Hypothalamus (tissue), 51 donors: ENCODE results near the gene KLHL21.
"Not testable (repeated sequence)": the region's sequence is repeated elsewhere in the genome, so short reads cannot be mapped to it uniquely, and the experiment has no call there.

ENCODE experiments used
- DNase-seq, 51 donors: peaks; one replicate each; lab custom pipeline; 2025; lab: John Stamatoyannopoulos, UW

KLHL21 gene, protein sequence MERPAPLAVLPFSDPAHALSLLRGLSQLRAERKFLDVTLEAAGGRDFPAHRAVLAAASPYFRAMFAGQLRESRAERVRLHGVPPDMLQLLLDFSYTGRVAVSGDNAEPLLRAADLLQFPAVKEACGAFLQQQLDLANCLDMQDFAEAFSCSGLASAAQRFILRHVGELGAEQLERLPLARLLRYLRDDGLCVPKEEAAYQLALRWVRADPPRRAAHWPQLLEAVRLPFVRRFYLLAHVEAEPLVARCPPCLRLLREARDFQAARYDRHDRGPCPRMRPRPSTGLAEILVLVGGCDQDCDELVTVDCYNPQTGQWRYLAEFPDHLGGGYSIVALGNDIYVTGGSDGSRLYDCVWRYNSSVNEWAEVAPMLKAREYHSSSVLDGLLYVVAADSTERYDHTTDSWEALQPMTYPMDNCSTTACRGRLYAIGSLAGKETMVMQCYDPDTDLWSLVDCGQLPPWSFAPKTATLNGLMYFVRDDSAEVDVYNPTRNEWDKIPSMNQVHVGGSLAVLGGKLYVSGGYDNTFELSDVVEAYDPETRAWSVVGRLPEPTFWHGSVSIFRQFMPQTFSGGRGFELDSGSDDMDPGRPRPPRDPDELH

DNA sequence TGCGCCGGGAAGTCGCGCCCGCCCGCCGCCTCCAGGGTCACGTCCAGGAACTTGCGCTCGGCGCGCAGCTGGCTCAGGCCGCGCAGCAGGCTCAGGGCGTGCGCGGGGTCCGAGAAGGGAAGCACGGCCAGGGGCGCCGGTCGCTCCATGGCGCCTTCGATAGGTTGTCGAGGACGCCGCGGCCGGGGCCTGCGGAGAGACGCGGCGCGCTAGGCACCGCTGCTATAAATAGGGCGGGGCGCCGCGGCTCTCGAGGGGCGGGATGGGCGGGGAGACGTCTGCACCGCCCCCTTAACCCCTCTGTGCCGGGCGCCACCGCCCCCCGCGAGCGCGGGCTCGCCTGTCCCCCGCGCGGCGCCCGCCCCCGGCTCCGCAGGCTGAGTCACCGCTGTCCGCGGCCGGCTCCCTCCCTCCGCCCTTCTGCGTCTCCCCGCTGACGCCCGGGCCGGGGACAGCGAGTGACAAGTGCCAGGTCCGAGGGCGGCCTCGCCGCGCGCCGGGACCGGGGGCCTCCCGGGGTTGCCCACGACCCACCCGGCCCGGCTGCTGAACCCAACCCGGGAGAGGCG, at the start of gene KLHL21:
KLHL21 (minus strand) TSS at position 201 of the 569 bp plus-strand sequence; CDS start at position 149, 52 bp downstream.
- DNase-seq, result peak; percentile 46 to 95 (median 86)

DNA sequence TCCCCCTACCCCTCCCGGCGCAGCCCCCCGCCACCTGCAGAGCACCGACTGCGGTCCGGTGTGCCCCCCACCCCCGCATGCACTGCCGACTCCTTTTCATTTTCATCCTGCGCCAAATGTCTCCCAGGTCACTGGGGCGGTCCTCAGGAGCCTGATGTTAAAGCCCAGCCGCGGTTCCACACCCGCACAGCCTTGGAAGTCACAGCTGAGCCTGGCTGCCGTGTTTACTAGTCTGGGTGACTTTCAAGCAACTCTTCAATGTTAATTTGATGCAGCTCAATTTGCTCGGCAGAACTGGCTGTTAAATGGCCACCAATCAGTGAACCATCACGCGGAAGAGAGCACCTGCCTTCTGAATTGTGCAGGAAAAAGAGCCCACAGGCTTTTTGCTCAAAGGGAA, 49.2 kb upstream of the KLHL21 start:
- DNase-seq, result no peak

DNA sequence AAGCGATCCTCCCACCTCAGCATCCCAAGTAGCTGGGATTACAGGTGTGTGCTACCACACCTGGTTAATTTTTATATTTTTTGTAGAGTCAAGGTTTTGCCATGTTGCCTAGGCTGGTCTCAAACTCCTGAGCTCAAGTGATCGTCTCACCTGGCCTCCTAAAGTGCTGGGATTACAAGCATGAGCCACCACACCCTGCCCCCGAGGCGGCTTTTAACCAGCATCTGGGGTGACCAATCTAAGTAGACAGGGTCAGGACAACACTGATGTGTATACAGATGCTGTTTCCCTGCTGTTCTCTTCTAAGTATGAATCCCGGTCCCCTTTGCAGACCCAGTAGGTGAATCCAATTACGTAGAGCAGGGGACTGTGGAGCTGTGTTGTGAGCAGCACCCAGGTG, 45.9 kb upstream of the KLHL21 start:
- no peak for DNase-seq

- peak in 4 of 51 donors; percentile 4 to 20 (median 6) for DNase-seq
Measured at GRCh38 chr1:6646499-6647148, 44.0 kb upstream of the KLHL21 start.

DNA sequence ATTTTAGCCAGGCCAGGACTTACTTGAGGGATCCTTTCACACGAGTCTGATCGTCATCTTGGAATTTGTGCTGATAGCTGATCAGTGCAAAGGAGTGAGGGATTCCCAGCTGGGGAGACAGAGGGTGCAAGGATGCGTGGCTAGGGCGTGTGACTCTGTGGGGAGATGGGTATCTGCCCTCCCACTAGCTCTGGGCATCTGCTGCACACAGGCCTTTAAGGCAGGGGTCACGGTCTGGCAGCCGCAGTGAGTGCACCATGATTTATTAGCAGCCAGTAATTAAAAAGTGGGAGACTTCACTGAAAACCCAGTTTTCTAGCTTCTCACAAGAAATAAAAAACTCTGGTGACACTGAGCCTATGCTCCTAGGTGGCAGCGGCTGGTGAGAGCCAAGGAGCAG, 42.3 kb upstream of the KLHL21 start:
- no peak for DNase-seq

DNA sequence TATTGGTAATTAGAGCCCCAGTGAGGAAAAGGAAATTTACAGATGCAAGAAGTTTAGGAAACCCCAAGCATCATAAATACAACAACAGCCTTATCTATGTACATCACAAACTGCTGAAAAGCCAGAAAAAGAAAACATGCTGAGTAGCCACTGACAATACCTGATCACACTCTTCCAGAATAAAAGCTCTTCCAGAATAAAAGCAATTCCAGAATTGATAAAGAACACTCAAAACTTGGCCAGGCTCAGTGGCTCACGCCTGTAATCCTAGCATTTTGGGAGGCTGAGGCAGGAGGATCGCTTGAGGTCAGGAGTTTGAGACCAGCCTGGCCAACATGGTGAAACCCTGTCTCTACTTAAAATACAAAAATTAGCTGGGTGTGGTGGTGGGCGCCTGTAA, 38.2 kb upstream of the KLHL21 start:
- not testable (repeated sequence) for DNase-seq

- DNase-seq, result peak in 37 of 51 donors; percentile 3 to 81 (median 55)
Measured at GRCh38 chr1:6638226-6638625, 35.6 kb upstream of the KLHL21 start.

GRCh38 chr1:6637770-6638169, 35.1 kb upstream of the KLHL21 start:
- no peak for DNase-seq

DNA sequence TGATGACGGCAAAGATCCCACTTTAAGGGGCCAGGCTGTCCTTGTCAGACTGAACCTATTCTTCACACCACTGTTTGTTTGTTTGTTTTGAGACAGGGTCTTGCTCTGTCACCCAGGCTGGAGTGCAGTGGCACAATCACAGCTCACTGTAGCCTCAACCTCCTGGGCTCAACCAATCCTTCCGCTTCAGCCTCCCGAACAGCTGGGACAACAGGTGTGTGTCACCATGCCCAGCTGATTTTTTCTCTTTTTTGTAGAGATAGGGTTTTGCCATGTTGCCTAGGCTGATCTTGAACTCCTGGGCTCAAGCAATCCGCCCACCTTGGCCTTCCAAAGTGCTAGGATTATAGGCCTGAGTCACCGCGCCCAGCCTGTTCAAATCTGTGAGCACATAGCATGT, 34.1 kb upstream of the KLHL21 start:
- not testable (repeated sequence) for DNase-seq

DNA sequence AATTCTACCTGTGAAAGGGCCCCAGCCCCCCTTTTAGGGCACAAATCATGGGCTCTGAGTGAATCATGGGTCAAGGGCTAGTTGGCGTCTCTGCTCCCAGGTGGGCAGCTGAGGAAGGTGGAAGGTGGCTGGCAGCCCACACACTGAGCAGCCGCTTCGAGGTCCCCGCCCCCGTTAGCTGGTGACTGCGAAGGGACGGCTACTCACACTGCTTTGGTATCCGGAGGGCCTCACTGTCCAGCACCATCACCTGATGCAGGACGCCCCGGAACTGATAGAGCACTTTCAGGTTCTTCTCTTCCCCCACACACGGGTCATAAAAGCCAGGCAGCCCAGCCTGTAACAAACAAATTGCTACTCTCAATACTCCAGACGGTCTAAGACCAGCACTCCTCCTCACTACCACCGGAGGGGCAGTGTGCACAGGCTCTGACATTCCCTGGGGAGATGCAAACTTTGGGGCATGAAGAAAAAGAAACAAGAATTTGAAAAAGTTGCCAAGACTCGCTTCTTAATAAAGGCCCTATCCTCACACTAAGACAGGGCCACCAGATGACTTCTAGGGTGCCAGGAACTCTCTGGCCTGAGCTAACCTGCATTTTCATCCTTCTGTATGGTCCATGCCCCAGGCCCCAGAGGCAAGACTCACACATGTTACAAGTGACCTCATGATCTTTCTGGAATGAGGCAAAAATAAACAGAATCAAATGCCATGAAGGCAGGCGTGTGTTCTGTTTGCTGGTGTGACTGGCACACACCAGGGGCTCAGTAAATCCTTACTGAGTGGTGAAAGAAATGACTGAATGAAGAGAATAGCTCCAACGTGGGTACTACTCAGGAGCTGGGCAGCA, 33.5 kb upstream of the KLHL21 start:
- no peak for DNase-seq

DNA sequence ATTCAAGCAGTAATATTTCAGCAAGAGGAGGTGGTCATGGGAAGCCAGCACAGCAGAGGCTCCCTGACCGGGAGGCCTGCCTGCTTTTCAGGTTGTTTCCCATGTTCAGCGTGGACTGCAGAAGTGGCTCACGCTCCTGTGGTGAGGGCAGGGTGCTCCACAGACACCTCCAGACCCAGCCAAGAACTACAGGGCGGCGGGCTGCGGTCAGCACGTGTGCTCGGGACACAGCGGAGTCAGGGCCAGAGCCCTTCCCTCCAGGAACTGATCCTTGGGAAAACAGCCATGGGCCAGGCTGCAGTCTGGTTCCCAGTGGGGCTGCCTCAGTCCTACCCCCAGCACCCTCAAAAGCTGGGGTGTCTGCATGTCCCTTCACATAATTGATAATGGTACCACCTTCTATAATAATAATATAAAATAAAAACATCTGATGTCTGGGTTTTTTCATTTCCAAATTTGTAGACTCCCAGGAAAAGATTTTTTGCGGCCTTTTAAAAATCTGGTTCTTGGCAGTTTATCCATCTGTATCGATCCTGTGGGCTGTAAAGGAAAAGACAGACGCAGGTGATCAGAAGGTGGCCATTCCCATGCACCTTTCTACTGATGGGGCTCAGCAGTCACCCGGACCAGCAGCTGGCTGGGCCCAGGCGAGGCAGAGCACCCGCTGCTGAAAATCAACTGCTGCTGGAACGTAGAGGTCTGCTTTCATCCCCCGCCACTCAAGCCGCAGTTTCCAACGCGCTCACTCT, 32.7 kb upstream of the KLHL21 start:
- no peak for DNase-seq

GRCh38 chr1:6634371-6635052, 31.8 kb upstream of the KLHL21 start:
- DNase-seq, result peak in 15 of 51 donors; percentile 4 to 34 (median 21)

DNA sequence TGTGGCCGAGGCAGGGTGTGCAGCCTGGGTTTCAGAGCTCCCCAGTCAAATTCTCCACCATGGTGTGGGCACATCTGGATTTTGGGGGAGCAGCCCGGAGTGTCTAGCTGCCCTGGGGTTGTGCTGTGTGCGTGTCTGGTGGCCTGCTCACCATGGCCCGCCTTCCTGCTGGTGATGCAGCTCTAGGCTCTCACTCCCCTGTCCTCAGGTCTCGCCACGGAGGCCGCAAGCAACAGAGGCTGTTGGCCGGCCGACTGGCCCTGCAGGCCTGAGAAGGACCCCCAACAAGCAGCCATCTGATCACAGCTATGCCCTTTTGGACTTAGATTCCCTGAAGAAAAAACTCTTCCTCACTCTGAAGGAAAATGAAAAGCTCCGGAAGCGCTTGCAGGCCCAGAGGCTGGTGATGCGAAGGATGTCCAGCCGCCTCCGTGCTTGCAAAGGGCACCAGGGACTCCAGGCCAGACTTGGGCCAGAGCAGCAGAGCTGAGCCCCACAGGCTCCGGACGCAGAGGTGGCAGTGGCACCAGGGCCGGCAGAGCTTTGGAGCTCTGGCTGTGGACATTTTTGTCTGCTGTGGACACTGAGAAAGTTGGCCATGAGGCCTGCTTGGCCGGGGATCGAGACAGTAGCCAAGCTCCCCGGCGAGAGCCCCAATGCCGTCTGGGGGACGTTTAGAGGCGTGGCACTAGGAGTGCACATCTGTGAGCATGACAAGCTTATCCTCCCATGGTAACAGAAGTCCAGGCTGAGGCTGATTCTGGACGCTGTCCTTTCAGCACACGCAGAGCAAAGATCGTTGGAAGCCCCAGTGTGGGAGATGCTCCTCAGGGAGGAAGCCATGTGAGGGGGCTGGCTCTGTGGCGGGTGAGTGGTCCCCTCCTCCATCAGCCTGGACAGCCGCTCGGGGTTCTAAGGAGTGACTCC, 30.2 kb upstream of the KLHL21 start:
- DNase-seq, result no peak

DNA sequence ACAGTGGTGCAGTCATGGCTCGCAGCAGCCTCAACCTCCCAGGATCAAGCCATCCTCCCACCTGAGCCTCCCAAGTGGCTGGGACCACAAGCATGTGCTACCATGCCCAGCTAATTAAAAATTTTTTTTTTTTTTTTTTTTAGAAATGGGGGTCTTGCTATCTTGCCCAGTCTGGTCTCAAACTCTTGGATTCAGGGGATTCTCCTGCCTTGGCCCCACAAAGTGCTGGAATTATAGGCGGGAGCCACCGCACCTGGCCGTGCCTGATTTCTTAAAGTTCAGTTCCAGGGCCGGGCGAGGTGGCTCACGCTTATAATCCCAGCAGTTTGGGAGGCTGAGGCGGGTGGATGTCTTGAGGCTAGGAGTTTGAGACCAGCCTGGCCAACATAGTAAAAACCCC, 28.4 kb upstream of the KLHL21 start:
- no peak for DNase-seq

DNA sequence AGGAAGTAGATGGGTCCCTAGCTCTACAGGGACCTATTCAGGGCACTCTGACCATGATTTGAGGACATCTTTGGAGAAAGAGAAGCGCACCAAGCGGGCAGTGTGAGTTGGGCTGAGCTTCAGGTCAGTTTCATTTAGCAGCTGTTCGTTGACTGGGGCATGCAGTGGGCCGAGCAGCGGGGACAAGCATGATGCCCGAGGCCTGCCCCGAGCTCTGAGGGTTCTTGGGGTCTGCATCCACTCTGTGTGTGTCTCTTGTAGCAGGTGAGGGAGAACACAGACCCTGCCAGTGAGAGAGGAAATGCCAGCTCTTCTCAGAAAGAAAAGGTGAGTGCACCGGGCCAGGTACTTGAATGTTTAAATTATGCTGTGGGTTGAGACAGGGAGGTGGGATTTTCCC, 27.4 kb upstream of the KLHL21 start:
- DNase-seq, result no peak

GRCh38 chr1:6628971-6629479, 26.4 kb upstream of the KLHL21 start:
- DNase-seq, result no peak

DNA sequence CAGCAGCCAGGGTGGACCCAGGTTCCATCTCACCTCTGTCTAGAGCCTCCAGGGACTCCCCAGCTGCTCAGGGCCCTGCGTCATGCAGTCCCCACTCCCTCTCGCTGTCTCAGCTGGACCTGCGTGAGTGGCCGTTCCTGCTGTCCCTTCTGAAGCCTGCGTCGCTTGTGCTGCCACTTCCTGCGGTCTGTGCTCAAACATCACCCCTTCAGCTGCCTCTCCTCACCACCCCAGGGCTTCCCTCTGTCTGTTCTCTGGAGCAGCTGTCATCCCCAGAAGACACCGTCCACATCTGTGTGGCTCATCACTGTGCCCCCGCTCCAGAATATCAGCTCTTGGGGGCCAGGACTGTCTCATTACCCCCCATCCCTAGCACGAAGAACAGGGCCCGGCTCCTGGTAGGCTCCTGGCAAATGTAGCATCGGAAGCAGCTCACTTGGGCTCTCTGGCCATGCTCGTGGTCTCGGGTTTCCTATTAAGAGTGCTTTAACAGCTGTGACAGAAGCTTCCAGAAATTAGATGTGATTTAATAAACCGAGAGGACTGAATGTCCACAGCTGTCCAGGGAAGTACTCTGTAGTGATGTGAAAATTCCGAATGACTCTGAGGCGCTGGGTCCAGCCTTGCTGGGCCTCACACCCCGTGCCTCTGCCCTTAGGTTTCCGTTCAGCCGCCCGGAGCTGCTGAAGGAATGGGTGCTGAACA, 25.3 kb upstream of the KLHL21 start:
- DNase-seq, result no peak
